ENCODE measurements around the gene GARIN5B.

GARIN5B gene

DNA sequence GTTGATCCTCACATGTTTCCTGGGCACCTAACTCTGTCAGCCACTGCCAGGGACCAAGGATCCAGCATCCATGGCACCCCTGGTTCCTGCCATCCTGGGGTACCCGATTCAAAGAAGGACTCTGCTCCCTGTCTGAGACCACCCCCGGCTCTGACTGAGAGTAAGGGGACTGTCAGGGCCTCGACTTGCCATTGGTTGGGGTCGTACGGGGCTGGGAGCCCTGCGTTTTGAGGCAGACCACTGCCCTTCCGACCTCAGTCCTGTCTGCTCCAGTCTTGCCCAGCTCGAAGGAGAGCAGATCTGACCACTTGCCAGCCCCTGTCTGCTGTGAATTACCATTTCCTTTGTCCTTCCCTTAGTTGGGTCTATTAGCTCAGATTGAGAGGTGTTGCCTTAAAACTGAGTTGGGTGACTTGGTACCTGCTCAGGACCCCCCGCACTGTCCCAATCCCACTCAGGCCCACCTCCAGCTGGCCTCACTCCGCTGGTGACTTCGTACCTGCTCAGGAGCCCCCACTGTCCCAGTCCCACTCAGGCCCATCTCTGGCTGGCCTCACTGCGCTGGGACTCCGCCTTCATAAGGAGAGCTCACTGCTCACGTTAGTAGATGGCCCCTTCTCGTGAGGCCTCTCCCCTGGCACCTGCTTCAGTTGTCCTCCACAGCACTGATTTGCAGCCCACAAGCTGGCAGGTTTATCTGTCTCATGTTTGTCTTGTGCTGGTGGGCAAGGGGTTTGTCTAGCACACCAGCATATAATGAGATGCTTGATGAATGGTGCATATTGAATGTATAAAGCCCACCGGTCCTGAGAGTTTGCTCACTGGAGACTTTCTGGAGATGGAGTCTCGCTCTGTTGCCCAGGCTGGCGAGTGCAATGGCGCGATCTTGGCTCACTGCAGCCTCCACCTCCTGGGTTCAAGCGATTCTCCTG is 26.6 kb upstream of the GARIN5B start:
- no peak for DNase-seq (ENCODE audit: low read depth)

DNA sequence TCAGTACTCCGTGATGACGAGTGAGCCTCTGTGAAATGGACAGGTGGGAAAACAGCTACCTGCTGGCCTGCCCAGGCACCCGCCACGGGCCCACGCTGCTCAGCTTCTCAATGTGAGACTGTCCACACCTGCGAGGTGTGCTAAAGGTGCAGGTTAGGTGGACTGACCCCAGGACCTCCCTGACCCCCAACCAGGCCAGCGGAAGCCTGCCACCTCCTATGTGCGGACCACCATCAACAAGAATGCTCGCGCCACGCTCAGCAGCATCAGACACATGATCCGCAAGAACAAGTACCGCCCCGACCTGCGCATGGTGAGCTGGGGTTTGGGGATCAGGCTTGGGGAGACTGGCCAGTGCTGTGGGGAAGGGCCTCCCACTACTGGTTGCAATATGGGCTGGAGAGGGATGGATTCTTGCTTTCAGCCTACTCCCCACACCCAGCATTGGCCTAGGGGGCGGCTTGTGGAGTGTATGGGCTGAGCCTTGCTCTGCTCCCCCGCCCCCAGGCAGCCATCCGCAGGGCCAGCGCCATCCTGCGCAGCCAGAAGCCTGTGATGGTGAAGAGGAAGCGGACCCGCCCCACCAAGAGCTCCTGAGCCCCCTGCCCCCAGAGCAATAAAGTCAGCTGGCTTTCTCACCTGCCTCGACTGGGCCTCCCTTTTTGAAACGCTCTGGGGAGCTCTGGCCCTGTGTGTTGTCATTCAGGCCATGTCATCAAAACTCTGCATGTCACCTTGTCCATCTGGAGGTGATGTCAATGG is 24.9 kb upstream of the GARIN5B start:
- no peak for DNase-seq (ENCODE audit: low read depth)

GRCh38 chr19:55386493-55386971 is 23.5 kb upstream of the GARIN5B start:
- no peak for DNase-seq (ENCODE audit: low read depth)

- peak; percentile 97 for DNase-seq (ENCODE audit: low read depth)
These were observed 22.8 kb upstream of the GARIN5B start, which contains the start of gene RPL28 for GRCh38 chr19:55385724-55386492. RPL28 (plus strand) TSS chr19:55385932; CDS start chr19:55386358, 426 bp downstream.

GRCh38 chr19:55384920-55385723 is 22.1 kb upstream of the GARIN5B start:
- peak; percentile 96 for DNase-seq (ENCODE audit: low read depth)

GRCh38 chr19:55384131-55384919 is 21.3 kb upstream of the GARIN5B start, which contains the start of gene TMEM238:
TMEM238 (minus strand) TSS chr19:55384292; CDS start chr19:55384259, 33 bp downstream.
- no peak for DNase-seq (ENCODE audit: low read depth)

- DNase-seq (ENCODE audit: low read depth), result no peak
These were observed 20.4 kb upstream of the GARIN5B start for GRCh38 chr19:55383279-55384130.

DNA sequence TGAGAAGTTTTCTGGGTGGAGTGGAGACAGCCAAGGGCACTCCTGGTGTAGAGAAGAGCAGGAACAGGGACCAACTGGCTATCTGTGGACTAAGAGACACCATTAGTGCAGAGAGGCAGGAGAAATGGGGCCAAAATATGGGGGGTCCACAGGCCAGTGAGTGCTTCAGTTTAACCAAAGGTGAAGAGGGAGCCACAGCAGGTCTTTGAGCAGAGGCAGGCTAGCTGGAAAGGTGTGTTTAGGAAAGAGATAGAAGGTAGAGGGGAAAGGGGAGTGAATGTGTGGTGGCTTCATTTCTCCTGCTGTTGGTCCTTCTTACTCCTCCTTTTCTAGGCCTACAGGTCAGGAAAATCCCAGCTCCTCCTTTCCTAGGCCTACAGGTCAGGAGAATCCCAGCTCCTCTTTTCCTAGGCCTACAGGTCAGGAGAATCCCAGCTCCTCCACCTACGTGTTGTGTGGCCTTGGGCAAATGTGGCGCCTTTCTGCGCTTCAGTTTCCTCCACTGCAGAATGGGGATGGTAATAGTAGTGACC is 19.5 kb upstream of the GARIN5B start:
- no peak for DNase-seq (ENCODE audit: low read depth)

GRCh38 chr19:55382013-55382412 is 19.0 kb upstream of the GARIN5B start:
- DNase-seq (ENCODE audit: low read depth), result no peak

DNA sequence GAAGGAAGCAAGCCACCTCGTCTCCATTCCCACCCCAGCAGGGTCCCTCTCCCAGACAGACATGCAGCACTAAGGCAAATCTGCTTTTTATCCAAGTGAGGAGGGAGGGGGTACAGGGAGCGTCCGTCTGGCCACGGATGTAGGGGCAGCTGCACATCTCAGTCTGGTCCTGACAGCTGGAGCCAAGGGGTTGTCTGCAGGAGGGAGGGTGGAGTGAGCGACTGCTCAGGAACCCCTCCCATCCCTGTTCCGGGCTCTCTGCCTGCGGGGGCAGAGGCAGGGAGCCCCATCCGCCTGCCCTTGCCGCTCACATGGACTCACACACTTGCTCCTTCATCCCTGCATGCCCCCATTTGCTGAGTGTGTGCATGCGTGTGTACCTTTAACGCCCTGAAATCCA is 16.1 kb upstream of the GARIN5B start:
- DNase-seq (ENCODE audit: low read depth), result no peak

GRCh38 chr19:55377356-55378131 is 14.5 kb upstream of the GARIN5B start:
- no peak for DNase-seq (ENCODE audit: low read depth)

DNA sequence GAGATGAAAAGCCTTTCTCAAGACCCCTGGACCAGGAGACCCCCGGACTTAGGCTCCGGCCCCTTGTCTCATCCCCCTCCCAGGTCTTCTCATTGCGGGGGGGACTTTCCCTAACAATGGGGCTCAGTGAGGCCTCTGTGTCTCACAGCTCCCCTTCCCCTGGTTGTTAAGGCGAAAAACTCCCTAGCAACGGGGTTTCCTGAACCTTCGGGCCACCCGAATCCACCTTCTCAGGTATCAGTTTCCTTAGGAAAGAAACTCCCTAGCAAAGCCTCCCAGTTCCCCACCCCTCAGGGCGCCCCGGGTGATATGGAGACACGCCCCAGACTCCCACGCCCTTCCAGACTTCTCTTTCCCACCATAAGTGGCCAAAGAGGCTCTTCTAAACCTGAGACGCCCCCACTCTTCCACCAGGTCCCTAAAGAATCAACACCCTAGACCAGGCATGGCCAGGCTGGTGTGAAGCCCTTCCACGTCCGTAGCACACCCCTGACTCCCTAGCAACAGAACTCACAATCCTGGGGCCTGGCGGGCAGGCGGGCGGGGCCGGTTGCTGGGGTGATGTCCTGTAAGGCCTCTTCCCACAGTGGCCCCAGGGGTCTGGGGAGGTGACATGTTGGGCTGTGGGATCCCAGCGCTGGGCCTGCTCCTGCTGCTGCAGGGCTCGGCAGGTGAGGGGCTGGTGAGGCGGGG is 13.3 kb upstream of the GARIN5B start, which contains the start of gene TMEM190:
Gene TMEM190 (plus strand): TSS at position 586 of the 693 bp plus-strand sequence. CDS start 28 bp downstream, at position 614.
- no peak for DNase-seq (ENCODE audit: low read depth)

- DNase-seq (ENCODE audit: low read depth), result no peak
These were observed 11.1 kb upstream of the GARIN5B start for GRCh38 chr19:55373993-55374757.

GRCh38 chr19:55373306-55373992 is 10.4 kb upstream of the GARIN5B start:
- no peak for DNase-seq (ENCODE audit: low read depth)

- no peak for DNase-seq (ENCODE audit: low read depth)
These were observed 9.4 kb upstream of the GARIN5B start for GRCh38 chr19:55372316-55373081.

Data from T follicular helper cell (primary cell).